K562 (cell line): ENCODE data around the gene AFDN. TPM values are rescaled to one million over a fixed set of nuclear protein-coding genes. Genes with fewer than 3 reads are reported as not detected.
A peak's percentile ranks its signal among the peaks of the same experiment; 100 is the strongest.

Experiments
- CHD7 ChIP-seq: fragments of 200-600 bp; sonication (generic); IDR thresholded peaks from one replicate; pipeline ENCODE4 v1.6.1; 2012; ENCODE audit warnings: mild to moderate bottlenecking, low read depth, low read length, inconsistent platforms
- FOXJ3 ChIP-seq: sonication (generic); formaldehyde crosslinking; IDR thresholded peaks from 2 replicates; pipeline ENCODE4 v1.4.0; 2020; ENCODE audit warnings: mild to moderate bottlenecking, missing genetic modification reagents
- KAT7 ChIP-seq: sonication (generic); formaldehyde crosslinking; IDR thresholded peaks from 2 replicates; pipeline ENCODE4 v1.8.0; 2022; ENCODE audit warnings: missing genetic modification reagents, mild to moderate bottlenecking, borderline replicate concordance
- KHSRP ChIP-seq: fragments of 450-650 bp; IDR thresholded peaks from 2 replicates; pipeline ENCODE4 v1.6.1; 2017
- LEF1 ChIP-seq: fragments of 450-650 bp; IDR thresholded peaks from 2 replicates; pipeline ENCODE4 v1.6.1; 2016; ENCODE audit warnings: mild to moderate bottlenecking
- MEF2A ChIP-seq: IDR thresholded peaks from 2 replicates; pipeline ENCODE4 v1.6.1; 2011; ENCODE audit warnings: low read depth, mild to moderate bottlenecking, low read length, moderate library complexity; ENCODE audit not compliant: control insufficient read depth
- PKNOX1 ChIP-seq: fragments of 450-650 bp; IDR thresholded peaks from 2 replicates; pipeline ENCODE4 v1.6.1; 2016
- POLR2AphosphoS5 ChIP-seq: IDR thresholded peaks from 2 replicates; pipeline ENCODE4 v1.6.1; 2011; ENCODE audit warnings: mild to moderate bottlenecking, low read depth, low read length, moderate library complexity; ENCODE audit not compliant: control insufficient read depth, insufficient read depth
- SNRNP70 ChIP-seq: fragments of 200-400 bp; formaldehyde crosslinking; optimal IDR thresholded peaks from 2 replicates; pipeline ENCODE3; 2017; ENCODE audit warnings: low read depth, low read length
- ZNF232 ChIP-seq: sonication (generic); formaldehyde crosslinking; IDR thresholded peaks from 2 replicates; pipeline ENCODE4 v1.8.0; 2022; ENCODE audit warnings: mild to moderate bottlenecking, missing genetic modification reagents
- polyA plus RNA-seq, 8 experiments: library from polyadenylated mRNA; depleted of rRNA in 4 of 8; stranded (reverse) in 5 of 8; unstranded in 3 of 8; fragments of >200 nt; fragmentation: Nextera tagmentation in 2 of 8; fragmentation: Illumina TruSeq in 1 of 8; extraction: Ambion mirVana in 2 of 8; extraction: Trizol in 1 of 8; gene quantifications; 2 replicates each; pipeline versions ENCODE4 v1.2.1 to v1.2.3, GENCODE V29; 2011 to 2014; ENCODE audit warnings: inconsistent platforms in 1 of 8, missing spikeins in 1 of 8
- total RNA-seq, 7 experiments: library from RNA; depleted of rRNA in 6 of 7; stranded (reverse); fragments of >200 nt in 6 of 7; fragmentation: Illumina TruSeq in 2 of 7; extraction: Trizol in 2 of 7; gene quantifications; 2 replicates each; pipeline versions ENCODE4 v1.2.1 to v1.2.3, GENCODE V29; 2011 to 2021; ENCODE audit warnings: low replicate concordance in 1 of 7
- TF ChIP-seq, protein P1 (sequence below): fragments of 450-650 bp; IDR thresholded peaks from 2 replicates; pipeline ENCODE4 v1.6.1; 2016; ENCODE audit warnings: antibody characterized with exemption

The AFDN gene
- total and polyA plus RNA-seq, 9 of the 15 experiments (the other 6 are each of a cell fraction or from before 2014, with no cell fraction given) = 7.2 to 129 (median 105) TPM

DNA sequence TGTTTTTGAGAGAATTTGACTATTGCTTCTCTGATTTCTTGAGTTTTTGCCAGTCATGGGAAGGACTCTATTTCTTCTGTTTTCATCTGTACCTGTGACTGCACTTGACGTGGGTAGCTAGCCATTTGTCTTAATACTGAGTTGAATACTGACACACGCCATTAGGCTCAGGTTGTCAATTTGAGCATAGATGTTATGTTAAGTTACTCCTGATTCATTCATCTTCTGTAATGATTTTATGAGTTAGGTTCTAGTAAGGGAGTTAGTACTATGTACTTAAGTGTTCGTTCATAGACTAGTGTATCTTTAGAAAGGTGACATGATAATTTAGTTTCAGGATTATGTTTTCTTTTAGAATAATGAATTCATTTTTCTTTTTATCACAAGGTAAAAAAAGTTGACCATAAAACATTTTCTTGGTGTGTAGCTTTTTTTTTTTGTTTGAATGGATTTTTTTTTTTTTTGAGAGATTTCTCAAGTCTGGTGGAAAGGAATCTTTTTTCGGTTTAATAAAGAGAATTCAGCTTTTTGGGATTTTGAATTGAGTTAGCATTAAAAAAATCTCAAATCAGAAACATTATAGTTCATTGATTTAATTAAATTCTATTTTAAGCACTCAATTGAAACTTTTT, 1.7 kb downstream of the AFDN start (continued):
- no peak for TF ChIP-seq CHD7
- TF ChIP-seq FOXJ3 (CRISPR knock-in tag) = no peak
- no peak for TF ChIP-seq POLR2AphosphoS5
- no peak for TF ChIP-seq SNRNP70
- 0 out of 2 replicates have a peak, but pooled peaks have one; percentile 19 for TF ChIP-seq KHSRP
- TF ChIP-seq MEF2A = no peak
- 0 out of 2 replicates have a peak, but pooled peaks have one; percentile 2 for TF ChIP-seq KAT7 (CRISPR knock-in tag)
- TF ChIP-seq LEF1 = peak; percentile 28
- TF ChIP-seq PKNOX1 = peak; percentile 71
- TF ChIP-seq, protein P1, sequence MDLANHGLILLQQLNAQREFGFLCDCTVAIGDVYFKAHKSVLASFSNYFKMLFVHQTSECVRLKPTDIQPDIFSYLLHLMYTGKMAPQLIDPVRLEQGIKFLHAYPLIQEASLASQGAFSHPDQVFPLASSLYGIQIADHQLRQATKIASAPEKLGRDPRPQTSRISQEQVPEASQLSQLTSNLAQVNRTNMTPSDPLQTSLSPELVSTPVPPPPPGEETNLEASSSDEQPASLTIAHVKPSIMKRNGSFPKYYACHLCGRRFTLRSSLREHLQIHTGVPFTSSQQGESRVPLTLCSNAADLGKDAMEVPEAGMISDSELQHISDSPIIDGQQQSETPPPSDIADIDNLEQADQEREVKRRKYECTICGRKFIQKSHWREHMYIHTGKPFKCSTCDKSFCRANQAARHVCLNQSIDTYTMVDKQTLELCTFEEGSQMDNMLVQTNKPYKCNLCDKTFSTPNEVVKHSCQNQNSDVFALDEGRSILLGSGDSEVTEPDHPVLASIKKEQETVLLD = peak; percentile 27; the same call in 1 of the 2 replicates
- no peak for TF ChIP-seq ZNF232 (CRISPR knock-in tag)
